Measurements from ENCODE around the gene SLC23A1.

The SLC23A1 gene

DNA sequence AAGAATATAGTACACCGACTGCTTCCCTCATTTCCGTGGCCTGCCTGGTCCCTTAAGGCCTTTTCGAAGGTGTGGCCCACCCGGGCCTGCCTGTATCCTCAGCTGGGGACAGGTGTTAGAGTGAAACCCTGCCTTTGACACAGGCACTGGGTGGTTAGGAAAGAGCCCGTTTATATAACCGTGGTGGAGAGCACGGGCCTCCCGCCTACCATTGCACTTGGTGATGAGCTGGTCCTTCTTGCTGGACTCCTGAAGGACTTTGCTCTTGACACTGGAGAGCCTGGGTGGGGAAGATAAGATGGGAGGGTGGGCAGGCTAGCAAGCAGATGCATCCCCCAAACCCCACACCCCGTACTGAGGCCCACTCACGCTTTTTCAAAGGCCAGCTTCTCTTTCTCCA, 18.4 kb upstream of the SLC23A1 start:
- H3K4me3 ChIP-seq (replicated peaks; ENCODE audit: low read depth, low read length), result no peak overlapping the region
- DNase-seq (ENCODE audit: extremely low read depth, low read depth), result no peak
- no peak for TF ChIP-seq CTCF (IDR thresholded peaks at IDR 0.05; ENCODE audit: low read depth, low read length, missing control alignments)

DNA sequence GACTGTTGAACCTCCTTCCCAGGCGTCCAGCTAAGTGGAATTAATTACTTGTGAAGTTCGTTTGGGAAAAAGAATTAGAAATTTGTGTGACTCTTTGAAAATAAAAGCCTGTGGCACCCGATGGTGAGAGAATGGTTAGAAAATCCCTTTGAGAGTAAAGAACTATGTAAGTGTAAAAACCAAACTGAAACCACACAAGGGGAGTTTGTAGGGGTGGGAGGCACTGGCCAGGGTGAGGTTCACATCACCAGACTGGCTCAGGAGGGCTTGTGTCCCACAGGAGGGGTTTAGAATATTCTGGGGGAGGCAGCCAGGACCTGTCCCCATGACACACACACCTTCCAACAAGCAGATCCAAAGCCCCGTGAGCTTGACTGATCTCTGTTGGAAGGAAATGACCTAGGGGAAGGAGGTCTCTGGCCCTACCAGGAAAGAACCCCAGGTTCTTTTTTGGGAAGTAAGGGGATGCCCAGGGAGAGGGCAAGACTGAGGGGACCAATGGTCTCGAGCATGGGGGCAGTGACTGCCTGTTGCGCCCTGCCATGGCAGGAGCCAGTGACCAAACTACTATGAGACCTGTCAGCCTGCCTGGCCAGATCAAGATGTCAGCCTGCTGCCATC, 16.5 kb upstream of the SLC23A1 start:
- no peak for DNase-seq (ENCODE audit: extremely low read depth, low read depth)
- H3K4me3 ChIP-seq (replicated peaks; ENCODE audit: low read depth, low read length), result no peak overlapping the region
- TF ChIP-seq CTCF (IDR thresholded peaks at IDR 0.05; ENCODE audit: low read depth, low read length, missing control alignments), result no peak

DNA sequence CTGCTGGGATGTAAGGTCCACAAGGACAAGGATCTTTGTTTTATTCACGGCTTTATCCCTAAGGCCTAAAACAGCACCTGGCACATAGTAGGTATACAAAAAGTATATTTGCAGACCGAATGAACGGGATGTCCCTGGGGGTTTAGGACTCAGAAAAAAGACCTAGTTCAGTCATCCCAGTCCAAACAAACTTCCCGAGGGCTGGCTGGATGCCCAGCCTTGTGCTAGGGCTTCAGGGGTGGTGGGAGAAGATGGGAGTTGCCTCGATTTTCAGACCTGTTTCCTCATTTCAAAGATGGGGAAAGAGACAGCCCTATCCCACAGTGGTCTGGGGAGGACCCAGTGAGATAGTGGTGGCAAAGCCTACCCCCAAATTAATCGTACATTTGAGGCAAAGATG, 14.8 kb upstream of the SLC23A1 start:
- H3K4me3 ChIP-seq (replicated peaks; ENCODE audit: low read depth, low read length), result no peak overlapping the region
- no peak for DNase-seq (ENCODE audit: extremely low read depth, low read depth)
- no peak for TF ChIP-seq CTCF (IDR thresholded peaks at IDR 0.05; ENCODE audit: low read depth, low read length, missing control alignments)

DNA sequence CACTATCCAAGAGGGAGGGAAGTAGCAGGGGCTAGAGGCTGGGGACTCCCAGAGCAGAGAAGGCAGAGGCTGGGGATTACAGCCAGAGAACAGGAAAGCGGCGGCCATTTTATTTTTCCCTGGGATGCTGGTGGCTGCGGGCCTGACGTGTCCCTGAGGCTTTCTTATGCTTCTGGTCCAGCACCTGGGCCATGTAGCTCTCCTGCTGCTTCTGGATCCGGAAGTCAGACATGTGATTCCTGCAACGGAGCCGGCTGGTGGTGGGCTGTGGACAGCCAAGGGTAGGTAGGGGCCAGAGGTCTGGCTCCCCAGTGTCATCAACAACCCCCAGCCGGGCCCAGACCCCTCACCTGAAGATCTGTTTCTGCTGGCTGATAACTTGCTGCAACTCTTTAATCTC, 13.6 kb upstream of the SLC23A1 start:
- no peak overlapping the region for H3K4me3 ChIP-seq (replicated peaks; ENCODE audit: low read depth, low read length)
- no peak for TF ChIP-seq CTCF (IDR thresholded peaks at IDR 0.05; ENCODE audit: low read depth, low read length, missing control alignments)

DNA sequence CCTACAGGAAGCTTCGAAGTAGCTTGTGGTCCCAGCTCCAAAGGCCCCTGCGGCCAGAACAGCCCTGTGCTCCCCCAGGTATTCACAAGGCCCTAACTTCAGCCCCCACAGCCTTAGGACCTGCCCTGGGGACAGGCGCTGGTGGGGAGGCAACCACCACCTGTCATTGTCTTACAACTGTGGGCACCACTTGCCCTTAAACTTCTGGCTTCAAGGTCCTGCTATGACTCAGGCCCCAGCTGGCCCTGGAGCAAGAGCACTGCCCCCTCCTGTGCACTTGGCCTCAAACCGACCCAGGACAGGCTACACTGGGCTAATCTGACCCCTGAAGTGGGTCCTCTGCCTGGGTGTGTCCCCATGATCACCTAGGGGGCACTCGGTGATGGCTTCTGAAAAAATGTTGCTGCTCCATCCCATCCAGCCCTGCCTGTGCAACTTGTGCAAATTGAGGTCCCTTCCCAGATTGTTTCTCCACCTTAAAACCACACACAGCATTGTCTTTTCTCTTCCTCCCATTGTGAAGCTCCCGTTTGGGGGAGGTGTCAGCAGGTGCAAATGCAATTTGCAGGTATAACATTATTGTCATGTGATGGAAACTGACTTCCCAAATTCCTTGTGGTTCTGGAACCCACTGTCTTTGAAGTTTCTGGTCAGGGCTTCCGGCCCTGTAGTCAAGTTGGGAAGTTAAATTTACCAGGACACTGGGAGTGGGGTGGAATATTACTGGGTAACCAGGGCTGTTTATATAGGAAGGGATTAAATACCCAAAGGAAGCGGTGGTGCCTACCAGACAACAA, 12.9 kb upstream of the SLC23A1 start:
- peak; percentile 4 for TF ChIP-seq CTCF (IDR thresholded peaks at IDR 0.05; ENCODE audit: low read depth, low read length, missing control alignments)
- H3K4me3 ChIP-seq (replicated peaks; ENCODE audit: low read depth, low read length), result no peak overlapping the region
- no peak for DNase-seq (ENCODE audit: extremely low read depth, low read depth)

More for the DNA sequence above, 13.6 kb upstream of the SLC23A1 start:
- no peak for DNase-seq (ENCODE audit: extremely low read depth, low read depth)

DNA sequence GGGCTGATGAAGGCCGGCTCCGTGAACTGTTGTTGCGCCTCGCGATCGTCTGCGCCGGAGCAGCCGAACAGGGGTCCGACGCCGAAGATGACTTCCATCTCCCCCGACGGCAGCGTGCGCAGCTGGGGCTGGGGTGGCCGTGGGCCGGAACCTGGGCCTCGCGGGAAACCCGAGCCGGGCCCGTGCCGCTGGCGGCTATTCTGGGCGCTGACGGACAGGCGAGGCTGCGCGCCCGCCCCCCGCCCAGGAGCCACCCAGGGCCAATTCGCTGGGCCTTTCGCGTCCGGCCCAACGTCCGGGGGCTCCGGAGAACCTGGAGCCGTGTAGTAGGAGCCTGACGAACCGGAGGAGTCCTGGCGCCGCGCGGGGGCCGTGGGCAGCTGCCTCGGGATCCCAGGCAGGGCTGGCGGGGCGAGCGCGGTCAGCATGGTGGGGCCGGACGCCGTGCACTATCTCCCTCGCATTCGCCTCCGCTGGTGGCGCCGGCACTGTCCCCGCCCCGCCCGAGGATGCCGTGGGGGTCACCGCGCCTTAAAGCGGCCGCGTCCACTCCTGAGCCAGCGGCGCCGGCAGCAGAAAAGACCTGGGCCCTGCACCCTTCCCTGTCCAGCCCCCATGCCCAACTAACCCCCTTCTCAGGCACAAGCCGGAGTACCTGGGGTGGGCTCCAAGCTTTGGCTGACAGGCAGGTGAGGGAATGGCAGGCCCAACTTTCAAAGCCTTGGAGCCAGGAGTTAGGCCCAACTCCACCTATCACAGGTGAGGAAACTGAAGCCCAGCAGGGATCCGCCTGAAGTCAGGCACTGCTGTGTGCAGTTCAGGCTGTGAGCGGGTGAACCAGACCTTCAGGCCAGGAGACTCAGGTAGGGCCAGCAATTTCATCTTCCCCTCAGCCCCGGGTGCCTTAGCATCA, 11.8 kb upstream of the SLC23A1 start, which contains the start of gene PROB1:
Gene PROB1 (minus strand): TSS at position 451 of the 913 bp plus-strand sequence. CDS start 23 bp downstream, at position 428.
- peak within 1 kb of the TSS; percentile 52 for H3K4me3 ChIP-seq (replicated peaks; ENCODE audit: low read depth, low read length)

More for the DNA sequence above, 11.8 kb upstream of the SLC23A1 start, which contains the start of gene PROB1:
- TF ChIP-seq CTCF (IDR thresholded peaks at IDR 0.05; ENCODE audit: low read depth, low read length, missing control alignments), result no peak
- no peak for DNase-seq (ENCODE audit: extremely low read depth, low read depth)

All from HFF-Myc (cell line).